Tibial artery (tissue), 4 donors: ENCODE data around the gene DR1.
"Not testable (repeated sequence)": the region's sequence is repeated elsewhere in the genome, so short reads cannot be mapped to it uniquely, and the experiment has no call there.

Experiments
- DNase-seq, 2 donors: peaks; one replicate each; pipeline ENCODE4 v3.0.0-alpha.2; 2019
- H3K27ac ChIP-seq, 2 donors: fragments of 200-600 bp; sonication (generic) in 1 of 2; 1 replicate in 1 of 2; 2 replicates in 1 of 2; pipeline ENCODE4 v1.5.1; 2018 to 2019; ENCODE audit warnings: mild to moderate bottlenecking in 1 of 2
- H3K27me3 ChIP-seq, 2 donors: fragments of 200-600 bp; sonication (generic) in 1 of 2; one replicate each; pipeline versions ENCODE4 v1.5.1 to v1.6.0; 2016 to 2019
- H3K36me3 ChIP-seq, 3 donors: fragments of 200-600 bp; sonication (generic) in 2 of 3; one replicate each; pipeline ENCODE4 v1.5.1; 2016 to 2019; ENCODE audit warnings: mild to moderate bottlenecking in 2 of 3
- H3K4me1 ChIP-seq, 4 donors: fragments of 200-600 bp; sonication (generic) in 2 of 4; 1 replicate in 3 of 4; 2 replicates in 1 of 4; pipeline ENCODE4 v1.5.1; 2016 to 2019
- H3K4me3 ChIP-seq, 2 donors: fragments of 200-600 bp; sonication (generic) in 1 of 2; 1 replicate in 1 of 2; 2 replicates in 1 of 2; pipeline ENCODE4 v1.5.1; 2018 to 2019; ENCODE audit warnings: mild to moderate bottlenecking in 2 of 2
- H3K9me3 ChIP-seq, 3 donors: fragments of 200-600 bp; sonication (generic) in 1 of 3; one replicate each; pipeline ENCODE4 v1.5.1; 2016 to 2019
- intact Hi-C: fragments of 100-400 bp; cut with DNase I; formaldehyde crosslinking; loops from one replicate; pipeline ENCODE4 v1.15.0; 2023; ENCODE audit warnings: low total_unique reads
- TF ChIP-seq, protein P1 (sequence below), 2 experiments: fragments of 200-600 bp in 1 of 2; fragments of 450-650 bp in 1 of 2; IDR thresholded peaks; one replicate each; pipeline ENCODE4 v1.5.1; 2017 to 2019; ENCODE audit warnings: antibody characterized with exemption in 2 of 2, mild to moderate bottlenecking in 1 of 2, moderate library complexity in 1 of 2

DR1 gene

DNA sequence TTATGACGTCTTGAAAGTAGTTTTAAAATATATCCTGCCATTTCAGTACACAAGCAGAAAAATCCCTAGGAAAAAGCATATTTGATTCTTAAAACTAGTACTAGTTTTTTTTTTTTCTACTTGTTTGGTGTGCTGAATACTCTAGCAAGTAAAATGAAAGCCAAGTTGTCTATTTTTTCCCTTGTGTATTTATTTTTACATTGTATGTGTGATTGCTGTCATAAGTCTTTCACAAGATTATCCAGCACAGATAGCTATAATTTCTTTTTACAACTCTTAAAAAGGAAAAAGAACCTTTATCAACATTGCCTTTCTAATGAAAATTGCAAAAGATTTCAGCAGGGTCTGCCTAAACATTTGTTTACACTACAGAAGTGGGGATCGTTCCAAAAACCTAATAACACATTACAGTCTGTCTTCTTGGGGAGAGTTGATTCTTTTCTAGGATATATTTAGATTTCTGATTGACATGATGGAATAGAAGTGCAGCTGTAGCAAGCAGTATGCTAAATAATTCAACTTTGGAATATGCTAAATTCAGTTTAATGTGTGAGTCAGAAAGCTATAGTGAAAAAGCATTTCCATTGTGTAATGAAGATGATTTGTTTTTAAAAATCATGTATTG is 2.5 kb downstream of the DR1 start:
- peaks cover 0 to 55% (median 17%) of the 10 kb centered on the region in 4 donors for H3K4me1 ChIP-seq
- intact Hi-C loops, result no loop called here
- TF ChIP-seq, protein P1, sequence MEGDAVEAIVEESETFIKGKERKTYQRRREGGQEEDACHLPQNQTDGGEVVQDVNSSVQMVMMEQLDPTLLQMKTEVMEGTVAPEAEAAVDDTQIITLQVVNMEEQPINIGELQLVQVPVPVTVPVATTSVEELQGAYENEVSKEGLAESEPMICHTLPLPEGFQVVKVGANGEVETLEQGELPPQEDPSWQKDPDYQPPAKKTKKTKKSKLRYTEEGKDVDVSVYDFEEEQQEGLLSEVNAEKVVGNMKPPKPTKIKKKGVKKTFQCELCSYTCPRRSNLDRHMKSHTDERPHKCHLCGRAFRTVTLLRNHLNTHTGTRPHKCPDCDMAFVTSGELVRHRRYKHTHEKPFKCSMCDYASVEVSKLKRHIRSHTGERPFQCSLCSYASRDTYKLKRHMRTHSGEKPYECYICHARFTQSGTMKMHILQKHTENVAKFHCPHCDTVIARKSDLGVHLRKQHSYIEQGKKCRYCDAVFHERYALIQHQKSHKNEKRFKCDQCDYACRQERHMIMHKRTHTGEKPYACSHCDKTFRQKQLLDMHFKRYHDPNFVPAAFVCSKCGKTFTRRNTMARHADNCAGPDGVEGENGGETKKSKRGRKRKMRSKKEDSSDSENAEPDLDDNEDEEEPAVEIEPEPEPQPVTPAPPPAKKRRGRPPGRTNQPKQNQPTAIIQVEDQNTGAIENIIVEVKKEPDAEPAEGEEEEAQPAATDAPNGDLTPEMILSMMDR (IDR thresholded peaks at IDR 0.05), result no peak
- no peak for DNase-seq
- H3K27me3 ChIP-seq, result no peaks in the 10 kb centered on the region
- peak overlapping the region; percentile 81 to 98 for H3K4me3 ChIP-seq
- no peaks in the 10 kb centered on the region for H3K36me3 ChIP-seq
- no peaks in the 10 kb centered on the region for H3K9me3 ChIP-seq
- peak overlapping the region; percentile 91 to 97 for H3K27ac ChIP-seq

DNA sequence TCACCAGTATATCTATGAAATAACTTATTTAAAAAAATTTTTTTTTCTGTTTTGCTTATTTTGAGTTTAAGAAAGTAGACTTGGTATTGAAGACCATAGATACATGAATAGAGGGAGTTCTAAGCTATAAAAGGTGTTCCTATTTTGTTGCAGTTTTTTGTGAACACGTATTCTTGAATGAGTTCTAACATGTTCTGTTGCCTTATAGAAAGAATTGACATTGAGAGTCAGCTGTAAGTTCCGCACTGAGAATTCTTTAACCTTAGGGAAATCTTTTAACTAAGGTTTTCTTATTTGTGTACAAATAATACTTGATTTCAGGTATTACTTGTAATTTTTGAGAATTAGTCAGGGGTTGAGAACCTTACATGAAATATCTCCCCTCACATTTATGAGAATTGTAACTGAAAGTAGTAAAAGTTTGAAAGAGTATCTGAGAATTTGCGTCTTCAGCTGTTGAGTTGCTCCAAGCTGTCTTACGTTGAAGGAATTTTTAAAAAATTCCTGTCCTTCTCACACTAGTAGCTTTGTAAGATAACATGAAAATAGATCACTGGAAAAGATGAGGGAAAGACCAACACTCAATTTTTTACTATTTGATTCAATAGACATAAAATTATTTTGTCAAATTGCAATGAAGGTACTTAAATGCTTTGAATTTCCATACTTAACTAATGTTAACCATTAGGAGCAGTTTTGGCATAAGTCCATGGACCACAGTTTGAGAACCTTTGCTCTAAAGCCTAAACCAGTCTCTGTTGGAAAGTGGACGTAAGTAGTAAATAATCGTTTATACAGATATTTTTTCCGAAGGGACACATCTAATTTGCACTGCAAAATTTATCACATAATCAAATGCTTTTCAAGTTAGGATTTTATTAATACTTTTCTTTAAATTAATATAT is 3.8 kb downstream of the DR1 start:
- Histone ChIP-seq H3K27ac (peak overlapping the region; percentile 9 to 97), H3K4me3 (peak overlapping the region; percentile 81 to 98), H3K36me3 (peaks cover 3 to 9% (median 7%) of the 10 kb centered on the region in 3 donors), H3K27me3 (no peaks in the 10 kb centered on the region), H3K9me3 (no peaks in the 10 kb centered on the region), H3K4me1 (peaks cover 0 to 67% (median 24%) of the 10 kb centered on the region in 4 donors)
- intact Hi-C loops, result no loop called here
- DNase-seq, result no peak
- TF ChIP-seq, protein P1 (IDR thresholded peaks at IDR 0.05), result no peak

DNA sequence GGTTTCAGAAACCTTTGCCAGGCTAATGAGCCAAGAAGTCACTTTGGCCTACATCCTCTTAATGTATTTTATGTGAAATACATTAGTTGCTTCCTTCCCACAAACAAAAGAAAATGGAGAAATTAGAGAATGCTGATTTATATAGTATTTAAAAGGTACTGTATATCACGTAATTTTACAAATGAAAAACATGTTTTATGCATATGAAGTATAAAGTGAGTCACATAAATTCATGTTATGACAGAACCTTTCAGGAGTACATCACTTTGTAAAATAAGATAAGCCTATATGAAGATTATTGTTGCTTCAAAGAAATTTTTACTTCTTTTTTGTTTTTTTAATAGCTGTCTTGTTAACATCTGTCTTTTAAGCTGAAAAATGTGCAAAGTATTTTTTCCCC is 4.6 kb downstream of the DR1 start:
- DNase-seq, result no peak
- Histone ChIP-seq H3K27ac (no peak overlapping the region), H3K9me3 (no peaks in the 10 kb centered on the region), H3K4me1 (peaks cover 0 to 75% (median 24%) of the 10 kb centered on the region in 4 donors), H3K4me3 (no peak overlapping the region), H3K36me3 (peaks cover 7 to 17% (median 9%) of the 10 kb centered on the region in 3 donors), H3K27me3 (no peaks in the 10 kb centered on the region)
- TF ChIP-seq, protein P1 (IDR thresholded peaks at IDR 0.05), result no peak
- intact Hi-C loops, result no loop called here

DNA sequence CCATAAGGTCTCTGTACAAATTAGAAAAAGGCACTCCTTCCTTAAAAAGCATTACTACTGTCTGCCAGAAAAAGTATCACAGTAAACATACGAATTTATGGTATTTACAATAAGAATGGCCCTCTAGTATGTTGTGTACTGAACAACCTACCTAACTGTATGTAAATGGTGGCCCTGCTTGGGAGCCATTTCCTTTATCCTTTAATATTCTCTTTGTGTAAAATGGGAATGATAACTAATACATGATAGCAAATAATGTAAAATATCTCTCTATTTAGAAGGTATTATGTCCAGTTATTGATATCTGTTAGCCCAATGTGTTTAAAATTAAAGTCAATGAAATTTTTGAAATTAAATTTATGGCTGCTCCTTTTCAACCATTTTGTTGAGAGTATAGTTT is 5.2 kb downstream of the DR1 start:
- Histone ChIP-seq H3K27ac (peak overlapping the region in 1 of 2 donors; percentile 9), H3K4me3 (no peak overlapping the region), H3K4me1 (peaks cover 0 to 75% (median 24%) of the 10 kb centered on the region in 4 donors), H3K9me3 (no peaks in the 10 kb centered on the region), H3K36me3 (peaks cover 7 to 23% (median 10%) of the 10 kb centered on the region in 3 donors), H3K27me3 (no peaks in the 10 kb centered on the region)
- TF ChIP-seq, protein P1 (IDR thresholded peaks at IDR 0.05), result no peak
- DNase-seq, result no peak
- intact Hi-C loops, result no loop called here

DNA sequence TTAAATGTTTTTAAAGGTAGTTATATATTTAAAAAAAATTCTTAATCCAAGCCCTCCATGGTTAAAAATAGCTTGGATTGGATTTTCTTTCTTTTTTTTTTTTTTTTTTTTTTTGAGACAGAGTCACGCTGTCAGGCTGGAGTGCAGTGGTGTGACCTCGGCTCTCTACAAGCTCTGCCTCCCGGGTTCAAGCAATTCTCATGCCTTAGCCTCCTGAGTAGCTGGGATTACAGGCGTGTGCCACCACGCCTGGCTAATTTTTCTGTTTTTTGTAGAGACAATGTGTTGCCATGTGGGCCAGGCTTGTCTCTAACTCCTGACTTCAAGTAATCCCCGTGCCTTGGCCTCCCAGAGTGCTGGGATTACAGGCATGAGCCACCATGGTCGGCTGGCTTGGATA is 5.6 kb downstream of the DR1 start:
- intact Hi-C loops, H3K4me3 ChIP-seq, H3K27me3 ChIP-seq, H3K9me3 ChIP-seq, DNase-seq: not testable (repeated sequence)
- H3K4me1 ChIP-seq, result peaks cover 0 to 75% (median 24%) of the 10 kb centered on the region in 4 donors
- H3K36me3 ChIP-seq, result peaks cover 11 to 28% (median 15%) of the 10 kb centered on the region in 3 donors
- H3K27ac ChIP-seq, result peak overlapping the region in 1 of 2 donors; percentile 9

DNA sequence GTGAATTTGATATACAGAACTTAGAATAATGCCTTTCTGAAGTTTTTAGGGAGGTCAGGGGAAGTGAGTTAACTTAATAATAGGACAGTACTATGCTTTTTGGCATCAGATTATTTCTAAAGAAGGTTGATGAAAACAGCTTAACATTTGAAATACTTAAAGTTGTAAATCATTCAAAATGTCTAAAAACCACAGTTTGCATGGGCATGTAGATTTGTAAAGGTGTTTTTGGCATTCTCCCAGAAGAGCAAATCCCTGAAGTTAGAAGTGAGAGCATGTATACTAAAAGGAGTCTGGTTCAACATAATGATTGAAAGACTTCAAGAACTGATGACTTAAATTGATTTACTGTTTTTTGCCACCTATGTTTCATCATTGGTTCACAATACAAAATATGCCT is 6.7 kb downstream of the DR1 start:
- TF ChIP-seq, protein P1 (IDR thresholded peaks at IDR 0.05), result no peak
- H3K4me3 ChIP-seq, result no peak overlapping the region
- intact Hi-C loops, result no loop called here
- peak overlapping the region in 1 of 2 donors; percentile 56 for H3K27ac ChIP-seq
- H3K36me3 ChIP-seq, result peaks cover 17 to 31% (median 20%) of the 10 kb centered on the region in 3 donors
- H3K9me3 ChIP-seq, result no peaks in the 10 kb centered on the region
- H3K27me3 ChIP-seq, result no peaks in the 10 kb centered on the region
- peaks cover 0 to 75% (median 24%) of the 10 kb centered on the region in 4 donors for H3K4me1 ChIP-seq
- DNase-seq, result no peak
